Loucy (cell line): ENCODE data around the gene ZNF438.

Source experiments
- CTCF ChIP-seq: fragments of 200-600 bp; sonication (generic); conservative IDR thresholded peaks from 2 replicates; pipeline ENCODE4 v1.5.1; 2014; ENCODE audit warnings: mild to moderate bottlenecking, antibody characterized with exemption, low read length
- EZH2phosphoT487 ChIP-seq: fragments of 200-600 bp; IDR thresholded peaks from 2 replicates; pipeline ENCODE4 v1.6.1; 2018; ENCODE audit warnings: antibody characterized with exemption, mild to moderate bottlenecking, moderate library complexity, borderline replicate concordance

- no peak for TF ChIP-seq CTCF
- no peak for TF ChIP-seq EZH2phosphoT487
Observed at GRCh38 chr10:30817541-30817940, 214.1 kb downstream of the ZNF438 start.
